Transverse colon (tissue), 4 donors: ENCODE measurements around the gene AGPAT3. TPM values are rescaled to one million over a fixed set of nuclear protein-coding genes. Genes with fewer than 3 reads are reported as not detected.
"Not testable (repeated sequence)": the region's sequence is repeated elsewhere in the genome, so short reads cannot be mapped to it uniquely, and the experiment has no call there.

Experiments used
- DNase-seq: peaks from one replicate; pipeline ENCODE4 v3.0.0-alpha.2; 2019
- H3K27ac ChIP-seq, 4 donors: fragments of 200-600 bp; sonication (generic); 2 replicates each; pipeline ENCODE4 v1.5.1; 2016 to 2018; ENCODE audit warnings: inconsistent platforms in 4 of 4
- H3K27me3 ChIP-seq: fragments of 200-600 bp; sonication (generic); 2 replicates; pipeline ENCODE4 v1.5.1; 2017; ENCODE audit warnings: inconsistent platforms
- H3K36me3 ChIP-seq, 4 donors: fragments of 200-600 bp; sonication (generic); 2 replicates each; pipeline ENCODE4 v1.5.1; 2017 to 2019; ENCODE audit warnings: inconsistent platforms in 4 of 4
- H3K4me1 ChIP-seq, 4 donors: fragments of 200-600 bp; sonication (generic); 2 replicates each; pipeline ENCODE4 v1.5.1; 2017 to 2020; ENCODE audit warnings: inconsistent platforms in 4 of 4
- H3K4me3 ChIP-seq, 4 donors: fragments of 200-600 bp; sonication (generic); 1 replicate in 1 of 4; 2 replicates in 3 of 4; pipeline versions ENCODE4 v1.5.1 to v1.6.1; 2017 to 2019; ENCODE audit warnings: inconsistent platforms in 4 of 4
- H3K9me3 ChIP-seq, 2 donors: fragments of 200-600 bp; sonication (generic); 2 replicates each; pipeline ENCODE4 v1.5.1; 2017 to 2019; ENCODE audit warnings: inconsistent platforms in 2 of 2
- CTCF ChIP-seq, 5 experiments: fragments of 200-600 bp in 3 of 5; fragments of 450-650 bp in 2 of 5; sonication (generic) in 3 of 5; IDR thresholded peaks; 1 replicate in 2 of 5; 2 replicates in 3 of 5; pipeline ENCODE4 v1.5.1; 2016 to 2017; ENCODE audit warnings: antibody characterized with exemption in 5 of 5, inconsistent platforms in 3 of 5, mild to moderate bottlenecking in 2 of 5, moderate library complexity in 1 of 5
- EP300 ChIP-seq: sonication (generic); formaldehyde crosslinking; IDR thresholded peaks from one replicate; pipeline ENCODE4 v1.6.1; 2017; ENCODE audit warnings: antibody characterized with exemption, low read depth
- POLR2A ChIP-seq: fragments of 450-650 bp; IDR thresholded peaks from one replicate; pipeline ENCODE4 v1.6.1; 2016; ENCODE audit warnings: antibody characterized with exemption, mild to moderate bottlenecking, moderate library complexity
- POLR2AphosphoS5 ChIP-seq, 3 donors: sonication (generic); formaldehyde crosslinking; IDR thresholded peaks; one replicate each; pipeline ENCODE4 v1.6.1; 2016; ENCODE audit warnings: antibody characterized with exemption in 3 of 3
- WGBS, 2 donors: methylation state at CpG; one replicate each; pipeline ENCODE4 v1.1.5; 2018; ENCODE audit warnings: low coverage in 1 of 2; 5-methylcytosine and 5-hydroxymethylcytosine counted together
- in situ Hi-C, 4 donors: fragments of 200-750 bp; cut with MboI; loops; one replicate each; pipeline versions ENCODE4 v1.15.0 to v1.15.1; 2017; ENCODE audit warnings: low sequenced_read_pairs in 3 of 4, low pct_ligation_motif_present in 1 of 4, low pct_unique_long_range_greater_than_20kb in 1 of 4
- intact Hi-C: fragments of 100-400 bp; cut with DNase I; formaldehyde crosslinking; loops from one replicate; pipeline ENCODE4 v1.15.1; 2023; ENCODE audit warnings: low total_unique reads
- total RNA-seq, 4 donors: library from RNA; depleted of rRNA; stranded (reverse); fragments of >200 nt; gene quantifications; one replicate each; pipeline ENCODE4 v1.1.0, GENCODE V29; 2016

The AGPAT3 gene
- total RNA-seq, 4 donors from 2014 or later, result 59.9 to 116 (median 85.3) TPM

DNA sequence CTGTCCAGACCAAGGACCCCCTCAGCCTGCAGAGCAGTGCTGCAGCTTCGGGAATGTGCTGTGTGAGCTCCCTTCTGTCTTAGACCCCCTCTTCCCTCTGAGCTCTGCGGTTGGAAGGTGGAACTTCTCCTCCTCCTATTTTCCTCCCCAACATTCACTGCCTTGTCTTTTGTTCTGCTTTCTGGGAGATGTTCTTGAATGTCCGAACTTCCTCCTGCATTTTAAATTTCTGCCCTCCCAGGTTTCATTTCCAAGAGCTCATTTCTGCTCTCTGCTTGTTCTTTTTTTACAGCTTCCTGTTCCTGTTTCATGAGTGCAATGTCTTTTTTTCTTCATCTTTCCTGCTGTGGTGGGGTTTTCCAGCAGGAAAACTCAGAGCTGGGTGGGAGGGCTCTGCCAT, 46.3 kb upstream of the AGPAT3 start:
- no peak for DNase-seq
- Histone ChIP-seq H3K27ac (no peak overlapping the region), H3K27me3 (no peaks in the 10 kb centered on the region), H3K4me3 (no peak overlapping the region), H3K4me1 (peaks cover 0 to 9% (median 4%) of the 10 kb centered on the region in 4 donors), H3K9me3 (no peaks in the 10 kb centered on the region), H3K36me3 (no peaks in the 10 kb centered on the region)
- in situ Hi-C loops (loop anchor here in 2 of 4 donors (25.0 kb wide), 2 partner anchors 119 to 169 kb away; no protein-coding TSS in a partner anchor), intact Hi-C loops (no loop called here)
- 80 to 92% methylated on average over 1 to 3 of the region's 3 CpGs for WGBS, 2 donors
- no peak for TF ChIP-seq POLR2A
- TF ChIP-seq EP300, result no peak
- TF ChIP-seq POLR2AphosphoS5 (IDR thresholded peaks at IDR 0.05), result no peak
- no peak for TF ChIP-seq CTCF (IDR thresholded peaks at IDR 0.05)

- intact Hi-C loops, result no loop called here
Measured at GRCh38 chr21:43819511-43820405, 45.3 kb upstream of the AGPAT3 start.

DNA sequence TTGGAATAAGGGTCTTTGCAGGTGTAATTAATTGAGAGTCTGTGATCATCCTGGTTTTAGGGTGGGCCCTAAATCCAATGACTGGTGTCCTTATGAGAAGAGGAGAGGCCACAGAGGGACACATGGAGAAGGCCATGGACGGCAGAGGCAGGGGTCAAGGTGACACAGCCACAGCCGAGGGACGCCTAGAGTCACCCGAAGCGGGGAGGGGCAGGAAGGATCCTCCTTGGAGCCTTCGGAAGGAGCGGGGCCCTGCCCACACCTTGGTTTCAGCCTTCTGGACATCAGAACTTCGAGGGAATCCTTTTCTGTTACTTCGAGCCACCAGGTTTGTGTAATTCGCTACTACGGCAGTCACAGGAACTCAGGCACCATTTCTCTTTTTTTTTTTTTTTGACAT, 44.6 kb upstream of the AGPAT3 start:
- in situ Hi-C loops (loop anchor here in 2 of 4 donors (25.0 kb wide), 2 partner anchors 117 to 167 kb away; no protein-coding TSS in a partner anchor), intact Hi-C loops (no loop called here)
- Histone ChIP-seq H3K27me3 (no peaks in the 10 kb centered on the region), H3K4me3 (no peak overlapping the region), H3K4me1 (peaks cover 0 to 3% (median 0%) of the 10 kb centered on the region in 4 donors), H3K36me3 (no peaks in the 10 kb centered on the region), H3K9me3 (no peaks in the 10 kb centered on the region), H3K27ac (no peak overlapping the region)
- TF ChIP-seq CTCF (IDR thresholded peaks at IDR 0.05) (no peak), POLR2A (no peak), EP300 (no peak), POLR2AphosphoS5 (IDR thresholded peaks at IDR 0.05) (no peak)
- no peak for DNase-seq
- 85 to 95% methylated on average over 8 to 11 of the region's 11 CpGs for whole genome bisulfite sequencing, 2 donors

More at GRCh38 chr21:43819511-43820405, 45.3 kb upstream of the AGPAT3 start:
- Histone ChIP-seq H3K27ac (no peak overlapping the region), H3K27me3 (no peaks in the 10 kb centered on the region), H3K36me3 (no peaks in the 10 kb centered on the region), H3K9me3 (no peaks in the 10 kb centered on the region), H3K4me1 (peaks cover 0 to 8% (median 1%) of the 10 kb centered on the region in 4 donors), H3K4me3 (no peak overlapping the region)
- no peak for TF ChIP-seq POLR2A
- TF ChIP-seq POLR2AphosphoS5 (IDR thresholded peaks at IDR 0.05), result no peak
- TF ChIP-seq CTCF (IDR thresholded peaks at IDR 0.05), result no peak
- TF ChIP-seq EP300, result no peak
- in situ Hi-C loops, result loop anchor here in 2 of 4 donors (25.0 kb wide), 2 partner anchors 118 to 168 kb away; no protein-coding TSS in a partner anchor
- DNase-seq, result no peak
- WGBS, 2 donors, result 90 to 96% methylated on average over 9 to 23 of the region's 25 CpGs

- H3K27ac ChIP-seq, intact Hi-C loops, DNase-seq, H3K4me3 ChIP-seq, H3K4me1 ChIP-seq, H3K9me3 ChIP-seq, H3K36me3 ChIP-seq: not testable (repeated sequence)
- peaks cover 16% of the 10 kb centered on the region for H3K27me3 ChIP-seq
- in situ Hi-C loops, result loop anchor here in 2 of 4 donors (25.0 kb wide), 2 partner anchors 115 to 165 kb away; no protein-coding TSS in a partner anchor
- 99% methylated on average over 21 of the region's 25 CpGs; no CpG with 5 or more reads in 1 of the 2 donors for WGBS, 2 donors
Measured at GRCh38 chr21:43822166-43822565, 42.9 kb upstream of the AGPAT3 start.

GRCh38 chr21:43822741-43823140, 42.3 kb upstream of the AGPAT3 start:
- peaks cover 20% of the 10 kb centered on the region for H3K27me3 ChIP-seq
- H3K9me3 ChIP-seq, DNase-seq, H3K36me3 ChIP-seq, intact Hi-C loops, H3K4me1 ChIP-seq, H3K27ac ChIP-seq, H3K4me3 ChIP-seq: not testable (repeated sequence)
- WGBS, 2 donors, result 91 to 100% methylated on average over 2 to 4 of the region's 5 CpGs
- in situ Hi-C loops, result loop anchor here in 2 of 4 donors (25.0 kb wide), 2 partner anchors 115 to 165 kb away; no protein-coding TSS in a partner anchor
